Adipose tissue (tissue), 3 donors: Measurements from ENCODE around the gene LHX3. TPM values are rescaled to one million over a fixed set of nuclear protein-coding genes. Genes with fewer than 3 reads are reported as not detected.

Experiments used
- H3K27ac ChIP-seq: one replicate; pipeline ENCODE4 v1.5.1; 2013; ENCODE audit warnings: low read depth, low read length
- WGBS, 3 donors: extraction: QIAGEN DNeasy Blood & Tissue Kit; methylation state at CpG; one replicate each; pipeline ENCODE4 v1.1.7; 2013; 5-methylcytosine and 5-hydroxymethylcytosine counted together
- polyA plus RNA-seq, 3 donors: library from polyadenylated mRNA; stranded (reverse); fragments of 200-250 nt; gene quantifications; one replicate each; pipeline ENCODE4 v1.2.3, GENCODE V29; 2013
- donor health status: healthy with polysubstance abuse.
- donor health status: Bipolar disorder and iron deficiency.
- donor health status: healthy.

LHX3 gene
- polyA plus RNA-seq, 3 donors: 0.02 TPM; not detected in 2

DNA sequence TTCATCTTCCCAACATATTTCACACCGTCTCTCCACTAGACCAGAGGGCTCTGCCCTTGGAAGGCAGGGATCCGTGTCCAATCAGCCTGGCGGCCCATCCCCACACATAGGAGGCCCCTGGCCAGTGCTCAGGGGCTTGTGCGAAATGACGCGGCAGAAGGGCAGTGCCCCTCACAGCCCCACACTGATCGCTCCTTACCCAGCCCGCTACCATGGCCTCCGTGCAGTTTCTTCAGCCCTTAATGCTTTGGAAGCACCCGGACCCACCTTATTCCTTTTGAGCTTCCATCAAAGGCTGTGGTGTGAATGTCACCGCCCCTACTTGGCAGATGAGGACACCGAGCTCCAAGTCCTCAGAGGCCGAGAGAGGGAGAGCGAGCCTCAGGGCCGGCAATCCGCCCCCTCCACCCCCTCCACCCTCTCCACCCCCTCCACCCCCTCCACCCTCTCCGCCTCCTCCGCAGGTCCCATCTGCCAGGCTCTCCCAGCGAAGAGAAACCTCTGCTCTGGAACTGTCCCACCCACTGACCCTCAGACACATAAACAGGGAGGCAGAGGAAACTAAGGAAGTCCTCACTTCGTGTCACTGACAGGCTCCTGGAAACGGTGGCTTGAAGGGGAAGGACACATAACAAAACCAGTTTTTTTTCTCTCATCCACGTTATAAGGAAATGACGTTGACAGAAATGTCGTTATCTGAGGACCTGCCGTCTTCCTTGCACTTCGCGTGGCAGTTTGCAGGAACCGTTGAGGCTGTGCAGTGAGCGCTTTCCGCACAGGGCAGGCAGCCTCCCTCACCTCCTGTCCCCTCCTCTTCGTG is 26.8 kb upstream of the LHX3 start:
- 58 to 87% (median 60%) methylated on average over 30 to 31 of the region's 31 CpGs for WGBS, 3 donors
- H3K27ac ChIP-seq: no peak overlapping the region

DNA sequence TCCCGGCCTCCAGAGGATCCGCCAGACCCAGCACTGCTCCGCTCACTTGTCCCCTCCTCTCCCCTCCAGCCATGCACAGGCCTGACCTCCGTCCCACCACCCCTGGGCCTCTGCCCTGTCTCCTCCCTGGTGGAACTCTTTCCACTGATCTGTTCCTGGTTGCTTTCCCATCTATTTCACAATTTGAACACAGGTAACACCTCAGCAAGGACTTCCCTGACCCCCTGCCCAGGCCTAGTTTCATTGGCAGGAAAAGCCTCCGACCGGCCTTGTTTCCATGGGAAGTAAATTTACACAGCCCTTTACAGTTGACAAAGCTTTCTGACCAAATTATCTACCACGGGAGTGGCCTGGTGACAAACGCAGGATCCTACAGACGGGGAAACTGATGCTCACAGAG is 25.8 kb upstream of the LHX3 start:
- 81 to 93% (median 91%) methylated on average over 9 of the region's 9 CpGs for WGBS, 3 donors
- no peak overlapping the region for H3K27ac ChIP-seq

DNA sequence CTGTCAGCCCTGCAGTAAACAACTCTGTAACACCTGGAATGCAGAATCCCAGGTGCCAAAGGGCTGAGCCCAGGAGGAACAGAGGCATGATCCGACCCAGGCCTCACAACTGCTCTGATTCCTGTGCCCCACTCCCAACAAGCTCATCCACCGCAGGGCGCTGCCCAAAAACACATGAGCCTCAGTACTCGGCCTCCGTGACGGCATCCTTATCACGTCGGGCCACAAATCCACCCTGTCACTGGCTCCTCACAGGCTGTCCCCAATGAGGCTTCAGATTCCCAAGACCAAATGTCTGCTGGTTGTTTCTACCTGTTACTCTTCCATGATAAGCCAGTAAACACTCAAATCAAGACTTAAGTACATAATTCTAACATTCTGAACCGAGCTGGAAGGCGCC is 25.4 kb upstream of the LHX3 start:
- H3K27ac ChIP-seq: no peak overlapping the region
- 91 to 96% (median 93%) methylated on average over 10 of the region's 10 CpGs for WGBS, 3 donors

DNA sequence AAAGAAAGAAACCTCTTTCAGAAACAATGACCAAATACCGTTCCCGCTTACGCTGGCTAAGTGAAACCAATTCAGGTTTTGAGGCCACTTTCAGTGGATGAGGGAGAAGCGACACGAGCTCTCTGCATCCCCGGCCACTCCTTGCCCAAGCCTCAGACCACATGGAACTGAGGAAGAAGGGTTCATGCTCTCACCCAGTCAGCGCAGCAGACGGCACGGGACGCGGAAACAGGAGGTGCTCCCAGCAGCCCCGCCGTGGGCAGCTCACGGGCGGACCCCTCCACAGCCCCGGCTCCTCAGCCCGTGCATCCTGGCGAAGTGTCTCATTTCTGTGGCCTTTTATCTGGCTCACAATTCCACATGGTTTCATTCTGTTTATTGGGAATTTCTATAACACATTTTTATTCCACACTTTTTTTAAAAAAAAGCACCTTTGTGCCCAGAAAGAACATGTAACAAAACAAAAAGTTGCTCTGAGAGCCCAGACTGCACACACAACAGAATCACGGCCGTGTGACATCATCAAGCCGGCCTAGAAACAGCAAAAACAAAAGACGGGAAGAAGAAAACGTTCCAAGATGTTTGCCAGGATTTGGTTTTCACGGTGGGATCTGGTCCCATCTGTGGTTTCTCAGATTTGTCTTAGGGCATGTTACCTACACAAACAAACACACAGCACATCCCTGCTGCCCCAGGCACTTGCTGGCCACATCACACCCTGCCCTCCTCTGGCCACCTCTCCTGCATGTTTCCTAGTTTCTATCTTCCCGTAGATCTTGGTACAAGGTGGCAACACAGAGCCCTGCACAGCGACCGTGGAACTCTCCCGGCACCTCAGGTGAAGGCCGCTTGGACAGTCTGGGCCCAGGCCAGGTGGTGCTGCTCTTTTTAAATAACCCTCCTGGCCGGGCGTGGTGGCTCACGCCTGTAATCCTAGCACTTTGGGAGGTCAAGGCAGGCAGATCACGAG is 24.5 kb upstream of the LHX3 start:
- H3K27ac ChIP-seq: no peak overlapping the region
- 85 to 86% (median 85%) methylated on average over 33 of the region's 33 CpGs for WGBS, 3 donors

DNA sequence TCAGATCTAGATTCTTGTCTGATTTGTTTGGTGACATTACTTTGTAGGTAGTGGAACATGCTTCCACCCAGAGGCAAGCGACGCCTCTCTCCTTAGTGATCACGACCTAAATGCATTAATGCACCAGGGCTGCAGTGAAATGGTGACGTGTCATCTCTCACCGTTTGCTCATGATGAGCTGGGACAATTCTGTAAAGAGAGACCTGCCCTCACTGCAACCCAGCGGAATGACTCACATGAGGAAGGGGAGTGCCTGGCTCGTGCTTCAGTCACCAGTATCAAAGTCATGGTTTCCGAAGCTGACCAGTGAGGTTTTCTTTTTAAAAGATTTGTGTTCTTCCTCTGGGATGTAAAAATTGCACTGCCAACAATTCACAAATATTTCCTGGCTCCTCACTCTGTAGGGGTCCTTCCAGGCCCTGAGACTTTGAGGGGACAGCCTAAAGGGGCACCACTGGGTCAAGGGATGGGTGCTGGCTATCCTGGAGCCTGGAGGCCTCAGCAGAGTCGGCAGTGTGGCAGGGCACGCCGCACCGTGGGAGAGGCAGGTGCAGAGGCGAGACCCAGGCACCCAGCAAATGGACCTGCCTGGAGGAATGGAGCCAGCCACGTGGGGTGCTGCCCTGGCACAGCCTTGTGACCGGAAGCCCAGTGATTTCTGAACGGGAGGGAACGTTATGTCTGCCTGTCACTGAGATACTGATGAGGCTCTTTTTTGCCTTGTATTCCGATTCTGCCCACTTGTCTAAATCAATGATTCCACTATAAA is 23.4 kb upstream of the LHX3 start:
- WGBS, 3 donors: 76 to 83% (median 82%) methylated on average over 18 of the region's 18 CpGs
- H3K27ac ChIP-seq: no peak overlapping the region

DNA sequence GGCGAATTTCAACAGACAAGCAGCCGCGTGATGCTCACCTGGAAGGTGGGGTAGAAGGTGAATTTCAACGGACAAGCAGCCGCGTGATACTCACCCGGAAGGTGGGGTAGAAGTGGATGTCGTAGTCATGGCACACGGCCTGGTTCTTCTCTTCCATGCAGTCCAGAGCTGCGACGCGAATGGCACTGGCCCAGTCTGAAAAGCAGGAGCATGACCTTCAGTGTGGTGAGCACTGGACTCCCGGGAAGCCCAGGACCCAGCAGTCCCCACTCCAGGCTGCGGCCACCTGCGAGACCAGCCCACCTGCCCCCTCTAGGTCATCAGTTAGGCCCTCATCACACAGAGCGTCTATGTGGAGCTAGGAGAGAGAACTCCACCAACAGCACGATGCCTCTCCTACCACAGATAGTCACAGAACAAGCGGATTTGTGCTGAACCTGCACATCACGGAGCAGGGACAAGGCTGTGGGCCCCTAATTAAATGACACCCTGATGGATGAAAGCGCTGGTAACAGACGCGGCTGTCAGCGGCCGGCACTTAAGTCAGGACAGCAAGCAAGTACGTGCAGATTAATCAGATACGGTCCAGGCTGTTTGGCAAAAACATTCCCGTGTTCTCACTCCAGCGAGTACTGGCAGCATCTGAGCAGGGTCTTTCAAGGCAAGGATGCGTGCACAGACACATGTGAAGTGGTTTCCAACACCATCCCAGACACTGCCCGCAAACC is 21.9 kb upstream of the LHX3 start:
- 85 to 94% (median 92%) methylated on average over 30 of the region's 30 CpGs for WGBS, 3 donors
- no peak overlapping the region for H3K27ac ChIP-seq

DNA sequence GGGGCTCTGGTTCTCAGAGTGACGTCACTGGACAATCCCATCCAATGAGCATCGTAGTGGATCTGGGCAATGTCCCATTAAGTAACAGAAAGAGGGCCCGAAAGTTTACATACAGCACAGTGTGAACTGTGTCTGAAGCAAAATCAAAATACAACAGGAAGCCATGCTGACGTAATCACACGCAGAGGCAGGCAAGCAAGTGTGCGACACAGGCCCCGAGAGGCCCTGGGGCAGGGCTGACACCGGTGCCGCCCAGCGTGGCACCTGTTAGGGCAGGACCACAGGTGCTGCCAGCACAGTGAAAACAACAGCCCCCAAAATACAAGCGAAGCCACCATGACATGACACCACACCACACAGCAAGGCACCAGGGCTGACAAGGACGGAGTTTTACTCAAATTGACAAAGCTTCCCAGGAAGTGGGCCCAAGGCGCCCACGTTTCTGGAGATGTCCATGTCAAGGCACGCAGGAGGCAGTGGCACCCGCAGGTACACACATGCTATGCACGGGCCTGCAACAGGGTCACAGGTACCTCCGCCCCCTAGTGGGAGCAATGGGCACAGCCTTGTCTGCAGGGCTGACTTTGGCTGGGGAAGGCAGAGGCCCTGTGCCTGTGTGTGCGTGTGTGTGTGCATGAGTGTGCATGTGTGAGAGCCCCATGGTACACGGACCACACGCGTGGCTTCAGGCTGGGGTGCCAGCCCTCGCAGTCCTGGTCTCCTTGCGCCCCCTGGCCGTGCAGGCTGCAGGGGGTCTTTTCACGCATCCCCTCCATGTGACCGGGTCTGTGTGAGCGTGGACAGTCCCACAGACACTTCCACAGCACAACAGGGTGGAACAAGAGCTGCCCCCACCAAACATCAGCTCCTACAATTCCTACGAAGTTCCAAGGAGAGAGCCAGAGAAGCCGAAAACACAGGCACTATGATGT is 21.1 kb upstream of the LHX3 start:
- H3K27ac ChIP-seq: no peak overlapping the region
- WGBS, 3 donors: 69 to 73% (median 70%) methylated on average over 30 of the region's 30 CpGs

DNA sequence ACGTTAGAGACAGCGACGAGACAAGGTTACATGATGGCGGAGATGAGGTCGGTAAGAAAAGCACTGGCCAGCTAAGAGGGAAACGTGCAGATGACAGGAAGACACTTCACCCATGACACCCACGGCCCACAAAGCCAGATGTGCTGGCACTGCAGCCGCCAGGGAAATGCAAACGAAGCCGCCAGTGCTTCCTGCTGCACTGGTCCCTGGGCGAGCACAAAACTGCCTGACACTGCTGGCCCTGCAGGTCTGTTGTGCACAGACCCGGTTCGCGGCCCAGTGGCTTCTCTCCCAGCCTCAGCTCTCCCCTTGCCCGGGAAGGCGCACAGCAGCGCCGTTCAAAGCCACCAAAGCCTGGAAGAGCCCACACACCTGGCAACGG is 20.4 kb upstream of the LHX3 start:
- WGBS, 3 donors: 73 to 83% (median 80%) methylated on average over 19 of the region's 19 CpGs
- no peak overlapping the region for H3K27ac ChIP-seq

DNA sequence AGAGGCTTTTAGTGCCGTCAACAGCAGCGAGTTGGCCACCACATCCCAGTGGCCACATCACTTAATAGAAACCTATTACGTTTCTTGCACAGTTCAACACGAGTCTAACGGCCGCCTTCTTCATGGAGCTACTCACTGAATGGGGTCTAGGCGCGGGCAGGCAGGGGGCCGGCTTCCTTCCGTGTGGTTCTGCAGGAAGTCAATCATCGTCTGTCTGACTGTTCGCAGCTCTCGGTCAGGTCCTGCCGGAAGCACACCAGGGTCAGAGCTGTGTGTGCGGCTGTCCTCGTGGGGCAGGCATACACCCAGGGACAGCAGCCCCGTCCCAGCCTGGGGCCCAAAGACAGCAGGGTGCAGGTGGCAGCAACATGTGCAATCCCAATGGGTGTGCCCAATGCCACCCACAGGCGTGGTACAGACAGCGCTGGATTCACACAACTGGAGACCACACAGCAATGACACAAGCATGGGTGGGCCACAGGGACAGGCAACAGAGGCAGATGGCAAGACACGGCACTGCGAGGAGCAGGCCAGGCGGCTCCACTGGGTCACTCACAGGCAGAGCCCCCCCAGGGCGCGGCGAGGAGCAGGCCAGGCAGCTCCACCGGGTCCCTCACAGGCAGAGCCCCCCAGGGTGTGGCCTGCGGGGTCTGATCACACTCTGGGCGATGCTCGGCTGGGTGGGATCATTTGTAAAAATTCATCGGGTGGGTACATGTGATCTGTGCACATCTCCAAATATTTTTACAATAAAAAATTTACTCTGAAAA is 19.1 kb upstream of the LHX3 start:
- WGBS, 3 donors: 90 to 94% (median 90%) methylated on average over 30 of the region's 30 CpGs
- H3K27ac ChIP-seq: no peak overlapping the region

DNA sequence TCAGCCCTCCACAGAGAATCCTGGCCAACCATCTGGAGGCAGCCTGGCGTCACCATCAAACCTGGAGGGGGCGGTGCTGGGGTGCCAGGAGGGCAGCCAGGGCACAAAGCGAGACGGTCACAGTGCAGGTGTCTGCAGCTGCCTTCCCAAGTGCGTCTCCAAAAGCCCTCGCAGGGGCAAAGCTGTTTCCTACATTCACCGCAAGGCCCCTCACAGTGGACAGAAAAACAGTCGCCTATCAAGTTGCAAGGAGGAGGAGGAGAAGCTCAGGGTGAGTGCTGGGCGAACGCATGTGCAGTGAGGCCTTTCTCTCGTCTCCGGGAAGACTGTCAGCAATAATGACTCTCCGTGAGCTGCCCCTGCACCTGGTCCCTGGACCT is 18.0 kb upstream of the LHX3 start:
- H3K27ac ChIP-seq: no peak overlapping the region
- WGBS, 3 donors: 92 to 97% (median 92%) methylated on average over 13 of the region's 13 CpGs

DNA sequence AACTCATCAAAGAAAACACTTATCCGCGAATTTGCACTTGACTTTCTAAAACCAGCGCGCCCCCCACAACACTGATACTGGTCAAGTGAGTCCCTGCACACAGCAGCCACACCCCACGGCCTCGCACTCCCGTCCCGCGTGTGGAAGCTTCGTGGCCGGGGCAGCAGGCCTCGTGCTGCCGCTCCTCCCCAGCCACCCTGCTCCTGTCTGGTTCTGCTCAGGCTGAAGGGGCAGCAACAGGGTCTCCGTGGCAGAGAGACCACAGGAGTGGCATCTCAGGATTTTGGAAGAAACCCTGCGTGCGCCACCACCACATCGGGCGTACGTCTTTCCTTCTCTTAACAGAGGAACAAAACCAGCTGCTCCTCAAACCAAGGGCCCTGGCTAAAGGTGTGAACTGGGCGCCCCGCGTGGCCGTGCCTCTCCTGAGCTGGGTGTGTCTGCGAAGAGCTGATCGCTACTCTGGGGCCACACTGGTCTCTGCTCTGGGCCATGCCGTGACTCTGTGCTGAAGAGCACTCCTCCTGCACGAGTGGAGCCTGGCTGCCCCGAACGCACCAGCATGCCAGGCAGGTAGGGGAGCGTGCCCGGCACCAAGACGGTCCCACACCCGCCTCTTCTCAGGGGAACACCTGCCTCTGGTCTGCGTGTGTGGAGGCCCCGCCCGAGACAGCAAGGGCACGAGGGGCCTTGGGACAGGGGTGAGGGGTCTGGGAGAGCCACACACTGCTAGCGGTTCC is 17.4 kb upstream of the LHX3 start:
- 94 to 95% (median 95%) methylated on average over 38 of the region's 38 CpGs for WGBS, 3 donors

DNA sequence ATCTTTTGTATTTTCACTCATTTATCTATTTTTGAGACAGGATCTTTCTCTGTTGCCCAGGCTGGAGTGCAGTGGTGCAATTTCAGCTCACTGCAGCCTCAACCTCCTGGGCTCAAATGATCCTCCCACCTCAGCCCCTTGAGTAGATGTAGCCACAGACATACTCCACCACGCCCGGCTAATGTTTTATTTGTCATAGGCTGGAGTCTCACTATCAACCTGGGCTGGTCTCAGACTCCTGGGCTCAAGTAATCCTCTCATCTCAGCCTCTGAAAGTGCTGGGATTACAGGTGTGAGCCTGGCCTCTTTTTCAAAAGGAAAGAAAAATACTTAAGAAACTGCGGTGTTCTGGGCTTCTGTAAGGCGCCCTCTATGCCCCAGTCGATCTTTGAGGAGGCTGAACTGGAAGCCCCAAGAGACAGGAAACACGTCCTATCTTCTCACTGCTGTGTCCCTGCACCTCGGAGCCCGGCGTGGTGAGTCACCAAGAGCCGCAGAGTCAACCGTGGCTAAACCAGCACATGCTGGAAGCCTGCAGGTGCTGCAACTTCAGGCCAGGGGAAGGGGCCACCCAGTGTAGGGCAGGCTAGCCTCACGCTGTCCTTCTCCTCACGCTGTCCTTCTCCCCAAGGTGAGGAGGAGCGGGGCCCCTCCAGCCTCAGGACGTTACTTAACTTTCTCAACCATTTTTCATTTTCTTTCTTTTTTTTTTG is 15.2 kb upstream of the LHX3 start:
- WGBS, 3 donors: 86 to 92% (median 88%) methylated on average over 15 of the region's 15 CpGs
- H3K27ac ChIP-seq: no peak overlapping the region

More for the DNA sequence above, 17.4 kb upstream of the LHX3 start:
- H3K27ac ChIP-seq: no peak overlapping the region

DNA sequence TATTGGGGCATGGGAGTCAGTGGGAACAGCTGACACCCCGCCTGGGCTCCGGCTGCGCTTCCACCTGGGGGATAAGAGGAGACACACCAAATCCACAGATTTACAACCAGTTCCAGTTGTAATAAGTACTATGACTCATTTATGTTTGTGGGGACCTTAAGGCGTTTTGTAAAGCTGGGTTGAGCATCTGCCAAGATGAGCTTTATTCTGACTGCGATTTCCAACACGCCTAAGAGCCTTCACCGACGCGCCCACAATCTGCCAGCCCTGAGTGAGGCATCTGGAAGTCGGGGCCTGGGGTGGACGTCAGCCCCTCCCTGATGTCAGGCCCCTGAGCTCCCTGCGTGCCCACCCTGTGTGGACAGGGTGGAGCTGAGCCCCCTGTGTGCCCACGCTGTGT is 14.3 kb upstream of the LHX3 start:
- 89 to 95% (median 94%) methylated on average over 13 of the region's 13 CpGs for WGBS, 3 donors
- H3K27ac ChIP-seq: no peak overlapping the region

DNA sequence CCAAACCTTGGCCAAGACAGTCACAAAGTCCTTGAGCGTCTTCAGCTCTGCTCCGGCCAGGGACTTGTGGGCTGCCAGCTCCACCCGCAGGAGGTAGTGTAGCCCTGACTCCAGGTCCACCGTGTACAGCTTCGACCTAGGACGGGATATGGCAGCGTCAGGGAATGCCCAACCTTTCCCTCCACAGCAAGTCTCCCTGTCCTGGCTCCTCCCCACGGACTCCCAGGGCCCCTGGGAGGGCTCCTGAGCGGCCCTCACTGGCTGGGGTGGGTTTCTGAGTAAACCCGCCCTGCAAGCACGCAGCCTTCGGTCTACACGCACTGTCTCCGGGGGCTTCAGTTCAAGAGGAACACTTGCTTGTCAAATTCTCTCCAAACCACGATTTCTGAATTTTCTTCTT is 13.7 kb upstream of the LHX3 start:
- no peak overlapping the region for H3K27ac ChIP-seq
- WGBS, 3 donors: 87 to 93% (median 93%) methylated on average over 15 of the region's 15 CpGs

DNA sequence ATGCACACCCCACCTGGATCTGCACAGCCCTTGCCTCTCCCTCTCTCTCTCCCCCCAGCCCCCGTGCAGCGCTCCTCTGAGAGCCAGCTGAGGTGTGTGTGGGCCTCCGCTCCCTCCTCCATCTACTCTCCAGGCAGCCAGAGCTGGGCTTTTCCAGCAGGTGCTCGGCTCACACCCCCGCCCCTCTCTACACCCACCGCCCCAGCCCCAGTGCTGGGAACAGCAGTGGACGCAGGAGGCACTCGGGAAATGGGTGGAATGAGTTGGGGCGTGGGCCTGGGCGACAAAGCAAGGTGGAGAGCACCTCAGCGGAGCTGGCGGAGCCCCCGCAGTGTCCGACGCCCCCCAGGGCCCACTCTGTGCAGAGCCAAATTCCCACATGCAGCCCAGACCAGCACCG is 13.3 kb upstream of the LHX3 start:
- H3K27ac ChIP-seq: no peak overlapping the region
- WGBS, 3 donors: 90 to 94% (median 93%) methylated on average over 16 of the region's 16 CpGs
